HG03103 (cell line): ENCODE data around the gene EPB41L4B.

ENCODE experiments used
- ATAC-seq: cut with Tn5 transposase; IDR thresholded peaks from one replicate; pipeline ENCODE4 v1.9.1; 2021; ENCODE audit warnings: low read depth; ENCODE audit not compliant: unreplicated experiment

The EPB41L4B gene

GRCh38 chr9:109323771-109324170 is 2.9 kb upstream of the EPB41L4B start:
- no peak for ATAC-seq

- no peak for ATAC-seq
These were observed 868 bp upstream of the EPB41L4B start for GRCh38 chr9:109321727-109322126.

GRCh38 chr9:109320331-109320741 is 523 bp downstream of the EPB41L4B start:
- ATAC-seq: peak; percentile 30

- peak; percentile 19 for ATAC-seq
These were observed 1.1 kb downstream of the EPB41L4B start for GRCh38 chr9:109319626-109320241.

GRCh38 chr9:109319017-109319625 is 1.7 kb downstream of the EPB41L4B start:
- ATAC-seq: no peak

GRCh38 chr9:109317979-109318741 is 2.7 kb downstream of the EPB41L4B start:
- no peak for ATAC-seq

GRCh38 chr9:109317311-109317978 is 3.4 kb downstream of the EPB41L4B start:
- ATAC-seq: no peak

- no peak for ATAC-seq
These were observed 4.6 kb downstream of the EPB41L4B start for GRCh38 chr9:109316207-109316640.

GRCh38 chr9:109315480-109316206 is 5.2 kb downstream of the EPB41L4B start:
- ATAC-seq: no peak

GRCh38 chr9:109314011-109314531 is 6.8 kb downstream of the EPB41L4B start:
- ATAC-seq: no peak

- no peak for ATAC-seq
These were observed 7.5 kb downstream of the EPB41L4B start for GRCh38 chr9:109313351-109313750.

- ATAC-seq: no peak
These were observed 8.1 kb downstream of the EPB41L4B start for GRCh38 chr9:109312783-109313182.

GRCh38 chr9:109311731-109312130 is 9.1 kb downstream of the EPB41L4B start:
- ATAC-seq: peak; percentile 70

- ATAC-seq: no peak
These were observed 9.6 kb downstream of the EPB41L4B start for GRCh38 chr9:109311286-109311685.

GRCh38 chr9:109310486-109310901 is 10.4 kb downstream of the EPB41L4B start:
- no peak for ATAC-seq

GRCh38 chr9:109309282-109309681 is 11.6 kb downstream of the EPB41L4B start:
- ATAC-seq: no peak

- no peak for ATAC-seq
These were observed 13.2 kb downstream of the EPB41L4B start for GRCh38 chr9:109307380-109308240.

GRCh38 chr9:109305801-109306200 is 15.1 kb downstream of the EPB41L4B start:
- no peak for ATAC-seq

GRCh38 chr9:109304347-109304746 is 16.5 kb downstream of the EPB41L4B start:
- ATAC-seq: no peak
